Nephron (organoid): ENCODE results near the gene ZNF366.

Experiments
- H3K27ac Mint-ChIP-seq, 3 experiments: 2 replicates each; pipeline ENCODE4 v1.8.0; 2020; ENCODE audit warnings: mixed read lengths in 3 of 3, mild to moderate bottlenecking in 2 of 3, moderate library complexity in 1 of 3
- H3K27me3 Mint-ChIP-seq: 2 replicates; pipeline ENCODE4 v1.8.0; 2021; ENCODE audit warnings: low read depth, mild to moderate bottlenecking, moderate library complexity, mixed read lengths
- H3K36me3 Mint-ChIP-seq: 2 replicates; pipeline ENCODE4 v1.8.0; 2020; ENCODE audit warnings: low read depth, mixed read lengths
- H3K4me1 Mint-ChIP-seq: 2 replicates; pipeline ENCODE4 v1.8.0; 2020; ENCODE audit warnings: mixed read lengths
- H3K4me3 Mint-ChIP-seq, 3 experiments: 2 replicates each; pipeline ENCODE4 v1.8.0; 2020; ENCODE audit warnings: mild to moderate bottlenecking in 3 of 3, mixed read lengths in 3 of 3, moderate library complexity in 2 of 3
- H3K9me3 Mint-ChIP-seq: 2 replicates; pipeline ENCODE4 v1.8.0; 2020; ENCODE audit warnings: mixed read lengths
- CTCF ChIP-seq, 3 experiments: fragments of 200-600 bp; sonication (generic); IDR thresholded peaks; one replicate each; pipeline ENCODE4 v1.5.0; 2021; ENCODE audit warnings: antibody characterized with exemption in 3 of 3; ENCODE audit not compliant: unreplicated experiment in 3 of 3

The ZNF366 gene

GRCh38 chr5:72436796-72437471 lies 70.3 kb downstream of the ZNF366 start:
- Mint-ChIP-seq H3K9me3 (no peaks in the 10 kb centered on the region), H3K36me3 (no peaks in the 10 kb centered on the region), H3K4me3 (no peak overlapping the region), H3K4me1 (peaks cover 51% of the 10 kb centered on the region), H3K27me3 (peaks cover 5% of the 10 kb centered on the region), H3K27ac (no peak overlapping the region)
- no peak for TF ChIP-seq CTCF (IDR thresholded peaks at IDR 0.05; ENCODE audit: unreplicated experiment in 3 of 3)

GRCh38 chr5:72434781-72435437 lies 72.3 kb downstream of the ZNF366 start:
- Mint-ChIP-seq H3K9me3 (no peaks in the 10 kb centered on the region), H3K27ac (peak overlapping the region in 2 of 3 experiments; percentile 3 to 39), H3K4me3 (no peak overlapping the region), H3K4me1 (peaks cover 40% of the 10 kb centered on the region), H3K36me3 (no peaks in the 10 kb centered on the region), H3K27me3 (no peaks in the 10 kb centered on the region)
- no peak for TF ChIP-seq CTCF (IDR thresholded peaks at IDR 0.05; ENCODE audit: unreplicated experiment in 3 of 3)

GRCh38 chr5:72434056-72434780 lies 73.0 kb downstream of the ZNF366 start:
- H3K27me3 Mint-ChIP-seq: no peaks in the 10 kb centered on the region
- H3K27ac Mint-ChIP-seq: peak overlapping the region in 2 of 3 experiments; percentile 34 to 39
- H3K9me3 Mint-ChIP-seq: no peaks in the 10 kb centered on the region
- H3K4me3 Mint-ChIP-seq: no peak overlapping the region
- H3K36me3 Mint-ChIP-seq: no peaks in the 10 kb centered on the region
- no peak for TF ChIP-seq CTCF (IDR thresholded peaks at IDR 0.05; ENCODE audit: unreplicated experiment in 3 of 3)
- H3K4me1 Mint-ChIP-seq: peaks cover 39% of the 10 kb centered on the region

- H3K4me1 Mint-ChIP-seq: peaks cover 46% of the 10 kb centered on the region
- H3K4me3 Mint-ChIP-seq: no peak overlapping the region
- no peaks in the 10 kb centered on the region for H3K27me3 Mint-ChIP-seq
- H3K27ac Mint-ChIP-seq: peak overlapping the region in 2 of 3 experiments; percentile 34 to 39
- no peaks in the 10 kb centered on the region for H3K36me3 Mint-ChIP-seq
- no peak for TF ChIP-seq CTCF (IDR thresholded peaks at IDR 0.05; ENCODE audit: unreplicated experiment in 3 of 3)
- H3K9me3 Mint-ChIP-seq: no peaks in the 10 kb centered on the region
Observed at GRCh38 chr5:72433522-72433921, 73.7 kb downstream of the ZNF366 start.

GRCh38 chr5:72428669-72429068 lies 78.5 kb downstream of the ZNF366 start:
- no peak for TF ChIP-seq CTCF (IDR thresholded peaks at IDR 0.05; ENCODE audit: unreplicated experiment in 3 of 3)
- Mint-ChIP-seq H3K4me1 (peaks cover 58% of the 10 kb centered on the region), H3K36me3 (no peaks in the 10 kb centered on the region), H3K9me3 (no peaks in the 10 kb centered on the region), H3K4me3 (no peak overlapping the region), H3K27me3 (no peaks in the 10 kb centered on the region), H3K27ac (peak overlapping the region; percentile 29 to 61 (median 48))
